ENCODE results near the gene ARAP3.

- TF ChIP-seq, protein P1, sequence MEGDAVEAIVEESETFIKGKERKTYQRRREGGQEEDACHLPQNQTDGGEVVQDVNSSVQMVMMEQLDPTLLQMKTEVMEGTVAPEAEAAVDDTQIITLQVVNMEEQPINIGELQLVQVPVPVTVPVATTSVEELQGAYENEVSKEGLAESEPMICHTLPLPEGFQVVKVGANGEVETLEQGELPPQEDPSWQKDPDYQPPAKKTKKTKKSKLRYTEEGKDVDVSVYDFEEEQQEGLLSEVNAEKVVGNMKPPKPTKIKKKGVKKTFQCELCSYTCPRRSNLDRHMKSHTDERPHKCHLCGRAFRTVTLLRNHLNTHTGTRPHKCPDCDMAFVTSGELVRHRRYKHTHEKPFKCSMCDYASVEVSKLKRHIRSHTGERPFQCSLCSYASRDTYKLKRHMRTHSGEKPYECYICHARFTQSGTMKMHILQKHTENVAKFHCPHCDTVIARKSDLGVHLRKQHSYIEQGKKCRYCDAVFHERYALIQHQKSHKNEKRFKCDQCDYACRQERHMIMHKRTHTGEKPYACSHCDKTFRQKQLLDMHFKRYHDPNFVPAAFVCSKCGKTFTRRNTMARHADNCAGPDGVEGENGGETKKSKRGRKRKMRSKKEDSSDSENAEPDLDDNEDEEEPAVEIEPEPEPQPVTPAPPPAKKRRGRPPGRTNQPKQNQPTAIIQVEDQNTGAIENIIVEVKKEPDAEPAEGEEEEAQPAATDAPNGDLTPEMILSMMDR (IDR thresholded peaks at IDR 0.05; ENCODE audit: insufficient read depth, low read depth, low read length) = no peak
- no peak for TF ChIP-seq EZH2 (IDR thresholded peaks at IDR 0.05; ENCODE audit: insufficient read depth, low read length)
Measured at GRCh38 chr5:141632650-141633049, 49.4 kb downstream of the ARAP3 start.
